SK-N-SH treated with all-trans-retinoic acid at 6 μM for 48 hours (cell line): ENCODE data around the gene NDUFV3.
"Not testable (repeated sequence)": the region's sequence is repeated elsewhere in the genome, so short reads cannot be mapped to it uniquely, and the experiment has no call there.

Experiments
- ATAC-seq: fragments of 200-7000 bp; cut with Tn5 transposase; 3 replicates; pipeline ENCODE4 v1.9.1; 2020; ENCODE audit warnings: mild to moderate bottlenecking, moderate library complexity
- ARNTL ChIP-seq: fragments of 450-650 bp; formaldehyde crosslinking; IDR thresholded peaks from 2 replicates; pipeline ENCODE4 v1.5.0; 2020; ENCODE audit warnings: low read depth, mild to moderate bottlenecking, moderate library complexity, borderline replicate concordance
- CSDC2 ChIP-seq: fragments of 250-450 bp; sonication (Bioruptor Pico); IDR thresholded peaks from 2 replicates; pipeline ENCODE4 v1.5.0; 2020; ENCODE audit warnings: mild to moderate bottlenecking, moderate library complexity
- ESRRG ChIP-seq: fragments of 250-450 bp; sonication (Bioruptor Pico); IDR thresholded peaks from 2 replicates; pipeline ENCODE4 v1.6.1; 2021; ENCODE audit warnings: mild to moderate bottlenecking
- GLIS3 ChIP-seq: fragments of 250-450 bp; sonication (Bioruptor Pico); IDR thresholded peaks from 2 replicates; pipeline ENCODE4 v1.5.0; 2020; ENCODE audit warnings: mild to moderate bottlenecking, moderate library complexity
- OSR1 ChIP-seq: fragments of 250-450 bp; sonication (Bioruptor Pico); IDR thresholded peaks from 2 replicates; pipeline ENCODE4 v1.8.0; 2022; ENCODE audit warnings: moderate library complexity, mild to moderate bottlenecking, inconsistent platforms
- PPARA ChIP-seq: fragments of 250-450 bp; sonication (Bioruptor Pico); IDR thresholded peaks from 2 replicates; pipeline ENCODE4 v1.5.0; 2020; ENCODE audit warnings: mild to moderate bottlenecking, borderline replicate concordance
- RARB ChIP-seq: fragments of 250-450 bp; sonication (Bioruptor Pico); IDR thresholded peaks from 2 replicates; pipeline ENCODE4 v1.8.0; 2021; ENCODE audit warnings: mild to moderate bottlenecking, moderate library complexity
- SNAI2 ChIP-seq: fragments of 250-450 bp; sonication (Bioruptor Pico); IDR thresholded peaks from 2 replicates; pipeline ENCODE4 v1.5.0; 2020; ENCODE audit warnings: mild to moderate bottlenecking, moderate library complexity
- TOX ChIP-seq: fragments of 250-450 bp; sonication (Bioruptor Pico); IDR thresholded peaks from 2 replicates; pipeline ENCODE4 v1.8.0; 2021; ENCODE audit warnings: mild to moderate bottlenecking, moderate library complexity, borderline replicate concordance
- TSHZ2 ChIP-seq: fragments of 250-450 bp; sonication (Bioruptor Pico); IDR thresholded peaks from 2 replicates; pipeline ENCODE4 v1.5.0; 2020; ENCODE audit warnings: mild to moderate bottlenecking, moderate library complexity
- ZNF565 ChIP-seq: fragments of 450-650 bp; formaldehyde crosslinking; conservative IDR thresholded peaks from 2 replicates; pipeline ENCODE4 v1.5.0; 2020; ENCODE audit warnings: low read depth, mild to moderate bottlenecking, moderate library complexity
- ZNF70 ChIP-seq: fragments of 450-650 bp; formaldehyde crosslinking; IDR thresholded peaks from 2 replicates; pipeline ENCODE4 v1.5.0; 2020; ENCODE audit warnings: mild to moderate bottlenecking, moderate library complexity
- TF ChIP-seq, protein P1 (sequence below): fragments of 250-450 bp; sonication (Bioruptor Pico); IDR thresholded peaks from 2 replicates; pipeline ENCODE4 v1.5.1; 2021; ENCODE audit warnings: mild to moderate bottlenecking, moderate library complexity

Gene NDUFV3

DNA sequence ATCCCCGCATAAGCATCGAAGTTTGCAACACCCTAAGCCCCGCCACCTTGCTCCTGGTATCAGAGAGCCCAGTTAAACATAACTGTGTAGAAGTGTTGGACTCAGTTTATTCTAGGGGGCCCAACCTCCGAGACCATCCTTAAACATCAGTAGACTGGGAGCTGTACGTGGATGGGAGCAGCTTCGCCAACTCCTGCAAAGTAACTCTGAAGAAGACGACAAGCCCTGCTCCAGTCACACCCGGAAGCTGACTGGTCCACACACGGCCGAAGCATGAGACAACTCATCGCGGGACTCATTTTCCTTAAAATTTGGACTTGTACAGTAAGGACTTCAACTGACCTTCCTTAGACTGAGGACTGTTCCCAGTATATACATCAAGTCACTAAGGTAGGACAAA is 40.9 kb downstream of the NDUFV3 start:
- not testable (repeated sequence) for ATAC-seq

- not testable (repeated sequence) for ATAC-seq
Observed at GRCh38 chr21:42936360-42936759, 43.3 kb downstream of the NDUFV3 start.

- not testable (repeated sequence) for ATAC-seq
Observed at GRCh38 chr21:42937034-42937940, 44.2 kb downstream of the NDUFV3 start.

DNA sequence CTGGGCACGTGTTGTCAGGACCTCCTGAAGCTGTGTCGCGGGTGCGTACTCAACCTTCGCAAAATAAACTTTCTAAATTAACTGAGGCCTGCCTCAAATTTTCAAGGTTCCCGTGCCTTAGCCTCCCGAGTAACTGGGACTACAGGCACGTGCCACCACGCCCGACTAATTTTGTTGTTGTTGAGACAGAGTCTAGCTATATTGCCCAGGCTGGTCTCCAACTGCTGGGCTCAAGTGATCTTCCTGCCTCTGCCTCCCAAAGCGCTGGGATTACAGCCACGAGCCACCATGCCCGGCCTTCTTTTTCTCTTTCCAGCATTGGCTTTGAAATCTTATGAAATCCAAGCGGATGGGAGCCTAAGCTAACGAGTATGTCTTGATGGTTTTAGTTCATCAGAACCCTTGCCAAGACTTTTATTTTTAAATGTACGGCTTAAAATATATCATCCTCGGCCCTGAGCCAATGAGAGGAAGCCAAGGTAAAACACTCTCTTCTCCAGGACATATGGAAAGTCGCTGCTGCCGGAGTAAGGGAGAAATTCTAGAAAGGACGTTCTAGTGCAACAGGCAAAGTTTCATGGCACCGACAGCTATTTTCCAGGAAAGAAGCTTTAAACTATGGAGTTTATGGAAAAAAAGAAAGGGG is 45.0 kb downstream of the NDUFV3 start:
- ATAC-seq, result no peak
- TF ChIP-seq OSR1 (CRISPR knock-in tag) (no peak), RARB (CRISPR knock-in tag) (no peak), TSHZ2 (no peak)

DNA sequence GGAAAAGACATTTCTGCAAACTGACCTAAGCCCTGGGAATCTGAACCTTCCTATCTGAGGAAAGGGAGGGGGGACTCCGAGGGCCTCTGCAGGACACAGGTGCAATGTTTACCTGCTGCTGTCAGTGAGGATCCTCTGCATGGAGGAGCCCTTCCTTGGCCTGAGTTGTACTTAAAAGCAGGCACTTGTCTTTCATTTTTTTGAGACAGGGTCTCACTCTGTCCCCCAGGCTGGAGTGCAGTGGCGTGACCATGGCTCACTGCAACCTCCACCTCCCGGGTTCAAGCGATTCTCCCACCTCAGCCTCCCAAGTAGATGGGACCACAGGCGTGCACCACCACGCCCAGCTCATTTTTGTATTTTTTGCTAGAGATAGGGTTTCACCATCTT is 45.5 kb downstream of the NDUFV3 start:
- ATAC-seq, result not testable (repeated sequence)

DNA sequence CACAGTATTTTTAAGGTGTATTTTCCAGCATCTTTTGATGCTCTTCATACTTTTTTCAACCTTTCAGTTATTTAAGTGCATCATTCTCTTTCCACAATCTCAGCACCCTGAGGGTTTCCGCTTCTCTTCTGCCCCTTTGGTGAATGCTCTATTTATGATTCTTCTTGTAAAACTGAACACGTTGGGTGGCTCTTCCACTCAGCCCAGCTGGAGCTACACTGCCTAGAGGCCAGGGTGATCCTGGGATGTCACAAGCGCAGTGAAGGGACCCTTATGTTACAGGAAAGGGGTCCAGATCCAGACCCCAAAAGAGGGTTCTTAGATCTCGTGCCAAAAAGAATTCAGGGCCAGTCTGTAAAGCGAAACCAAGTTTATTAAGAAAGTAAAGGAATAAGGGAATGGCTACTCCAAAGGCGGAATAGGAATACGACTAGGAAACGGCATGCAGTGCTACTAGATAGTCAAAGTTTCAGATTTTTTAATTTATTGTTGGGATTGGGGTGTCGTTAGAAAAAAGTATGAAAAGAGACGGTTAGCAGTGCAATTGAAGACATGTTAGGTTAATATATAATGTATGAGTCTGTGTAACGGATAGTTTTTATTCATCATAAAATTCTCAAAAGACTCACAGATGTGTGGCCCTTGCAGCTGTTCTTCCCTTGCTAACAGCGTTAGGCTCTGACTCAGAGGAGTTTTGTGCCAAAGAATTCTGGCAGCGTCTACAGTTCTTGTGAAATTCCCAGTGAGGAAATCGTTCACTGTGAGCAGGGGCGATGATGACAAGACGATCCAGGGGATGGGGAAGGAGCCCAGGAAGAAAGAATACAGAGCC is 46.7 kb downstream of the NDUFV3 start:
- TF ChIP-seq, protein P1, sequence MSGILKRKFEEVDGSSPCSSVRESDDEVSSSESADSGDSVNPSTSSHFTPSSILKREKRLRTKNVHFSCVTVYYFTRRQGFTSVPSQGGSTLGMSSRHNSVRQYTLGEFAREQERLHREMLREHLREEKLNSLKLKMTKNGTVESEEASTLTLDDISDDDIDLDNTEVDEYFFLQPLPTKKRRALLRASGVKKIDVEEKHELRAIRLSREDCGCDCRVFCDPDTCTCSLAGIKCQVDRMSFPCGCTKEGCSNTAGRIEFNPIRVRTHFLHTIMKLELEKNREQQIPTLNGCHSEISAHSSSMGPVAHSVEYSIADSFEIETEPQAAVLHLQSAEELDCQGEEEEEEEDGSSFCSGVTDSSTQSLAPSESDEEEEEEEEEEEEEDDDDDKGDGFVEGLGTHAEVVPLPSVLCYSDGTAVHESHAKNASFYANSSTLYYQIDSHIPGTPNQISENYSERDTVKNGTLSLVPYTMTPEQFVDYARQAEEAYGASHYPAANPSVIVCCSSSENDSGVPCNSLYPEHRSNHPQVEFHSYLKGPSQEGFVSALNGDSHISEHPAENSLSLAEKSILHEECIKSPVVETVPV (CRISPR knock-in tag), result no peak
- TF ChIP-seq OSR1 (CRISPR knock-in tag), result no peak
- TF ChIP-seq ZNF70 (CRISPR knock-in tag), result no peak
- no peak for TF ChIP-seq TOX (CRISPR knock-in tag)
- no peak for TF ChIP-seq TSHZ2
- TF ChIP-seq ZNF565 (CRISPR knock-in tag), result no peak
- no peak for TF ChIP-seq SNAI2 (CRISPR knock-in tag)
- TF ChIP-seq ARNTL (CRISPR knock-in tag), result no peak
- no peak for TF ChIP-seq PPARA
- no peak for TF ChIP-seq GLIS3

DNA sequence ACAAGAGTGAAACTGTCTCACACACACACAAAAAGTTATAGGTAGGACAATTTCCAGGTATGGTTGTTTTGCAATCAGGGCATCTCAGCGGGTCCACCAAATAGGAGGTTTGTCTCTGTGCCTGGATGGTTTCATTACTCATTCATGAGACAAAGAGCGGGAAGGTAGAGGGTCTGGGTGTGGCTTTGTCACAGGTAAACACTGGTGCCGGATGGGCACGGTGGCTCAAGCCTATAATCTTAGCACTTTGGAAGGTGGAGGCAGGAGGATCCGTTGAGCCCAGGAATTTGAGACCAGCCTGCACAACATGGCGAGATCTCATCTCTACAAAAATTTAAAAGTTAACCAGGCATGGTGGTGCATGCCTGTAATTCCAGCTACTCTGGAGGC is 48.6 kb downstream of the NDUFV3 start:
- TF ChIP-seq PPARA, result no peak
- TF ChIP-seq CSDC2 (CRISPR knock-in tag), result no peak
- TF ChIP-seq ESRRG, result no peak
- TF ChIP-seq, protein P1 (CRISPR knock-in tag), result no peak
- TF ChIP-seq TOX (CRISPR knock-in tag), result no peak
- TF ChIP-seq, all 23 proteins: peak for 0
- ATAC-seq, result no peak

More for the DNA sequence above, 46.7 kb downstream of the NDUFV3 start:
- ATAC-seq, result peak; percentile 98
